Right cardiac atrium (tissue), 5 donors: ENCODE data around the gene KCNK4. TPM values are rescaled to one million over a fixed set of nuclear protein-coding genes. Genes with fewer than 3 reads are reported as not detected.
A peak's percentile ranks its signal among the peaks of the same experiment; 100 is the strongest.

Source experiments
- ATAC-seq, 2 donors: fragments of 200-7000 bp; cut with Tn5 transposase; one replicate each; pipeline versions ENCODE4 v1.8.0 to v1.9.1; 2020; ENCODE audit warnings: moderate library complexity in 2 of 2, mild to moderate bottlenecking in 1 of 2
- DNase-seq, 3 donors: peaks; one replicate each; pipeline ENCODE4 v3.0.0-alpha.2; 2020
- H3K27ac ChIP-seq: one replicate; pipeline ENCODE4 v1.5.1; 2013; ENCODE audit warnings: mild to moderate bottlenecking, low read length, control low read depth, moderate library complexity
- H3K27me3 ChIP-seq: one replicate; pipeline ENCODE4 v1.6.1; 2013; ENCODE audit not compliant: control insufficient read depth, insufficient read depth
- H3K4me1 ChIP-seq: one replicate; pipeline ENCODE4 v1.6.1; 2013; ENCODE audit warnings: low read length; ENCODE audit not compliant: control insufficient read depth, insufficient read depth
- H3K4me3 ChIP-seq: one replicate; pipeline ENCODE4 v1.5.1; 2013; ENCODE audit warnings: low read length, control low read depth
- H3K9me3 ChIP-seq: one replicate; pipeline ENCODE4 v1.6.1; 2013; ENCODE audit warnings: low read length; ENCODE audit not compliant: control insufficient read depth
- WGBS: extraction: QIAGEN DNeasy Blood & Tissue Kit; methylation state at CpG from one replicate; pipeline ENCODE4 v1.1.7; 2013; 5-methylcytosine and 5-hydroxymethylcytosine counted together
- intact Hi-C, 4 donors: fragments of 100-400 bp; cut with DNase I; formaldehyde crosslinking; loops; one replicate each; pipeline versions ENCODE4 v1.11.0 to v1.14.0; 2022 to 2023
- polyA plus RNA-seq: library from polyadenylated mRNA; stranded (reverse); fragments of 200-250 nt; gene quantifications from one replicate; pipeline ENCODE4 v1.2.3, GENCODE V29; 2013
- total RNA-seq, 4 donors: library from RNA; stranded (reverse); fragmentation: NEBNext Ultra II Directional; extraction: Animal tissue kit (Norgen Biotek cat#: 25700); gene quantifications; one replicate each; pipeline ENCODE4 v1.2.1, GENCODE V29; 2021
- donor health status: healthy with polysubstance abuse.
- donor health status: DM: no; HTN: yes; CAD: no.
- donor health status: DM: no; HTN: no; CAD: no.
- donor health status: DM: no; HTN: yes; CAD: no; lungs with severe emphysema.
- donor health status: DM: yes; HTN: yes; CAD: no.

KCNK4 gene
- total and polyA plus RNA-seq, 5 donors, result 0.05 TPM; not detected in 4

DNA sequence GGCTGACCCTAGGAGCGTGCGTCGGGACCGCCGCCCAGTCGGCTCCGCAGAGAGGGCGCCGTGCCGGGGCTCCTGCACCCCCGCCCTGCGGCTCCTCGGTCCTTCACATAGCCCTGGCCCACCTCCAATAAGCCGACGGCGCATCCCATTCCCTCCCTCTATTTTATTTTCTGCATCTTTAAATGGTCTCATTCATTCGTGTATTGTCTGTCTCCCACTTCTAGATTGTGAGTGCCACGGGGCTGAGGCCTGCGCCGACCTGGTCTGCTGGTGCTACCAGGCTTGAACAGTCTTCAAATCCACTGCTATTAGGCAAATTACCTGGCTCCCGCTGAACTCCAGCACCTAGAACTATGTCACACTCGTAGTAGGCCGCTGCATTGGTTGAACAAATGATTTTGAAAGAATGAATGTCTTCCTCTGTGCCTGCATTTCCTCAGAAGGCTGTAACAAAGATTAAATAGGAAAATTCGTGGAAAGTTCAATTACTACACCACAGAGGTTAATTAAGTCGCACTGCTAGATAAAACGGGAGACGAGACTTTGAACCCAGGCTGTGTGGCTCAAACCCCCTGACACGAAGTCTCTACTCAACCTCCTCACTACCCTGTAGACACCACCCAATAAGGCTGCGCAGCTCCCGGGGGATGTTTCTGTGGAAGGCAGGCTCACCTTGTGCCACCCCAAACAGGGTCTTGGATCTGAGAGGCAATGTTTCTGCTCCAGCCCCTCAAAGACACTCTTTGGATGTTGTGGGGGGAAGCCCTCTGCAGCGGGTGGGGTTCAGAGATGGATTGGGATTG is 43.2 kb upstream of the KCNK4 start:
- intact Hi-C loops, result no loop called here
- Histone ChIP-seq H3K27ac (peak overlapping the region; percentile 13), H3K27me3 (no peaks in the 10 kb centered on the region), H3K4me3 (peak overlapping the region; percentile 49), H3K9me3 (no peaks in the 10 kb centered on the region), H3K4me1 (no peaks in the 10 kb centered on the region)
- ATAC-seq (peak; percentile 1 to 2), DNase-seq (peak in 1 of 3 donors; percentile 51)
- WGBS, result 35% methylated on average over 31 of the region's 31 CpGs

DNA sequence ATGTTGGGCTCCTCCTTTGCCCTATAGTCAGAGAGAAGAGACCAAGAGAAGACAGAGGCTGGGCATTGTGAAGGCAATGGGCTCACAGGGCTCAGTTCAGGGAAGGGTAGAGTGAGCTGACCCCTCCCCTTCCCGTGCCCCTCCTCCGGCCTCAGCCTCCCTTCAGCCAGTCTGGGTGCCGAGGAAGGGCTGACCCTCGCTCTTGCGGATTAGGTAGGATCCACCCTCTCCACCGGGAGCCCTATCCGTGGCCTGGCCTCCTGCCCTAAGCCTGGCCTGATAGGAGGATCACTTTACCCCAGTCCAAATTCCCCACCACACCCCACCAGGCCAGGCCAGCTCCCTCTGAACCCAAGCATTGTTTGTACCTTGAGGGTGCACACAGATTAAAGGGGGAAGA is 42.5 kb upstream of the KCNK4 start:
- no peaks in the 10 kb centered on the region for H3K4me1 ChIP-seq

DNA sequence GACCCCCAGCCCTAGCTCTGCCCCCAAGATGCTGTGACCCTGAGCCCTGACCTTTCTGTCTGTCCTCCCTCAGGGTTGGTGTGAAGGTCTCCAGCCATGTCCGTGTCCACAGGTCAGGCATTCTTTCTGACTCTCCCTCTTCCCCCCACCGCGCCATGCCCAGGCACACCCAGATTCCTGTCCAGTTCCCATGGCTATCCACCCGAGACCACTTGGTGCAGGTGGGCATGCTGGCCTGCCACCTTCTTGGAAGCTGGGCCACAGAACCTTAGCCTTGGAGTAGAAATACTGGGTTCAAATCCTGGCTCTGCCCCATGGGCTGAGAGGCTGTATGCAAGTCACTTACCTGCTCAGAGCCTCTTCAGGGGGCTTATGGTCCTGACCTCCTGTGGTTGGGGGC is 42.1 kb upstream of the KCNK4 start:
- intact Hi-C loops, result no loop called here
- H3K9me3 ChIP-seq, result no peaks in the 10 kb centered on the region
- no peaks in the 10 kb centered on the region for H3K27me3 ChIP-seq
- H3K27ac ChIP-seq, result no peak overlapping the region
- WGBS, result 95% methylated on average over 4 of the region's 4 CpGs
- no peaks in the 10 kb centered on the region for H3K4me1 ChIP-seq
- no peak for ATAC-seq
- DNase-seq, result peak in 1 of 3 donors; percentile 55
- H3K4me3 ChIP-seq, result no peak overlapping the region

More for the DNA sequence above, 42.5 kb upstream of the KCNK4 start:
- Histone ChIP-seq H3K27me3 (no peaks in the 10 kb centered on the region), H3K9me3 (no peaks in the 10 kb centered on the region), H3K27ac (no peak overlapping the region), H3K4me3 (no peak overlapping the region)
- no peak for ATAC-seq
- peak in 2 of 3 donors; percentile 23 to 56 for DNase-seq
- 72% methylated on average over 7 of the region's 7 CpGs for WGBS
- intact Hi-C loops, result no loop called here

DNA sequence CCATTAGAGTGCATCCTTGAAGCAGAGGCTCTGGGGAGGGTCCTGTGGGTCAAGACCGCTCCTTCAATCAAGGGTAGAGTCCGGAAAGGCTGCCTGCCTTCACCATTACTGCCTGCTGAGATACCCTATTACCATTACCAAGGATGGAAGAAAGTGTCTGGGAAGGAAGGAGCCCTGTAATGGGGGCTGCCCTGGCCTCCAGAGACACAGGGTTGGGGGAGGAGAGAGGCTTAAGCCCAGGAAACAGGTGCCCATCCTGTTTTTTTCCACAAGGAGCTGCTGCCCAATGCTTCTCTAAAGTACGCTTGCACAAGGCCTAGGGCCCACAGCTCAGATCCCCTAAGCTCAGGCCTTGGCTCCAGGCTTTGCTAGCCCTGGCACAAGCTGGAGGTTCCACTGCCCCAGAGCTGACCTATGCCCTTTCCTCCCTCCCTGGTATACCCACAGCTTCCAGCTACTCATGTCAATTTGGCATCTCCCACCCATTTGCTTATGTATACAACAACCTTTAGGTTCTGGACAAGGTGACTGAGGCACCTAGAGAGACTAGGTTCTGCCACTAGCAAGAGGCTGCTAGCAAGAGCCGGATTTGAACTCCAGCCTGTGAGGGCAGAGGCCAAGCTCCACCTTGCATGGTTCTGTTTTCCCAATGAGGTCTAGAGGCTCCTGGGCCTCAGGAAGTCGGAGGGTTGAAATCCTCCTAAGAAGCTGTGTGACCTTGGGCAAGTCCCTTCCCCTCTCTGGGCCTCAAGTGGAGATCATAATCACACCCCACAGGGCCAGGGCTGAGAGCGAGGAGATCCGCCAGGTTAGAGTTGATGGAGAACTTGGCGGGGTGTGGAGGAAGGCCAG is 41.3 kb upstream of the KCNK4 start:
- intact Hi-C loops, result loop anchor here in 1 of 4 donors (2.0 kb wide), 1 partner anchor 43 kb away; the partner anchor contains the start of gene FERMT3
- H3K4me1 ChIP-seq, result no peaks in the 10 kb centered on the region
- no peaks in the 10 kb centered on the region for H3K9me3 ChIP-seq
- H3K27ac ChIP-seq, result no peak overlapping the region
- ATAC-seq (no peak), DNase-seq (no peak)
- no peaks in the 10 kb centered on the region for H3K27me3 ChIP-seq
- WGBS, result 88% methylated on average over 8 of the region's 8 CpGs
- H3K4me3 ChIP-seq, result no peak overlapping the region

DNA sequence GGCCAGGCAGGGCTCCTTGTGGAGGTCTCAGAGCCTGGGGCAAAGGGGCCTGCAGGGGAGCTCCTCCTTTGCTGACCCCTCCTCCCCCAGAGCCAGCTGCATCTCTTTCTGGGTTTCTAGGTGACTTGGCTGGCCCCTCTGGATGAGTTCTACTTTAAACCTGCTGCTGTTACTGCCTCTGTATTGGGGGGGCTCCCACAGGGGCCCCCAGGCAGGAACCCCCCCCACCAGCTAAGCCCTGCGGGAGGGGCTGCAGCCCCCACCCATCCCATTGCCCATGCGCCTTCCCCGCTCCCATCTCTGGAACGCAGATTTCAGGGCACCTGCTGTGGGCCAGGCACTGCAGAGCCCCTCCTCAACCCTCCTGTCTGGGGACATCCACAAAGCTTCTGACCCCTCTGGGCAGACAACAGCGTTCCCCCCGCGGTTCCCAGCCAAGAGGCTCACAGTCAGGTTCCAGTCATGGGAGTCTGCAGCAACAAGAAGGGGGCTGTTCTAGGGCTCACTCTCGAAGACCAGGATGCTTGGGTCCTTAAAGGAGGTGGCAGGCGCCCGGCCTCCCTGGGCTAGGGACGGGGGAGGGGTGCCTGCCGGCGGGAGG is 40.6 kb upstream of the KCNK4 start:
- DNase-seq, result peak in 2 of 3 donors; percentile 55 to 63
- H3K4me1 ChIP-seq, result no peaks in the 10 kb centered on the region
- no peaks in the 10 kb centered on the region for H3K27me3 ChIP-seq
- 22% methylated on average over 13 of the region's 13 CpGs for WGBS
- H3K4me3 ChIP-seq, result no peak overlapping the region
- no peak overlapping the region for H3K27ac ChIP-seq
- ATAC-seq, result no peak
- intact Hi-C loops, result loop anchor here in 1 of 4 donors (2.0 kb wide), 1 partner anchor 44 kb away; the partner anchor contains the start of gene FERMT3
- H3K9me3 ChIP-seq, result no peaks in the 10 kb centered on the region

DNA sequence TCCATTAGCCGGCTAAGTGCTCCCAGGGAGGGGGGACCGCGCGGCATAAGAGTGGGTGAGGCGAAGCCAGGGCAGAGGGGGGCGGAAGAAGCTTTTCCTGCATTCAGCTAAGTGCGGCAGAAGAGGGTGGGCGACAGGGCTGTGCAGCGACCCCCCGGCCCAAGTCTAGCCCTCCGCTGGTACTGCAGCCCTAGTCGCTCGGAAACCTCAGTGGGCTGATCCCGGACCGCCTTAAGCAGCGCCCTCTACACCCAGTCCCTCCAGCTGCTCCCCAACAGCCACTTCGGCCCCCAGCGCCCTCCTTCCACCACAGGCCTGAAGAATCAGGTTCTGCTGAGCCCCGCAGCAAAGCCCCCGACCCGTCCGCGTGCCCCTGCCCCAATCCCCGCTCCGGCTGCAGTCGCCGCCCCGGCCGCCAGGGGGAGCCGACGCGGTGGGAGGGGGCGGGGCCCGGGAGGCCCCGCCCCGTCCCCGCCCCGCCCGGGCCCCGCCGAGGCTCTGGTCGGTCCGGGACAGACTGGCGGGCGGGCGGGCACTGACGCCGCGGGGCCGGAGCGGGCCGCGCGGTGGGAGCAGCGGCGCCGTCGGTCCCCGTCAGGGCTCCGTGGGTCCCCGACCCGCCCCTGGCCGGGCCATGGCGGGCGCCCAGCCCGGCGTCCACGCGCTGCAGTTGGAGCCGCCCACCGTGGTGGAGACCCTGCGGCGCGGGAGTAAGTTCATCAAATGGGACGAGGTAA is 39.9 kb upstream of the KCNK4 start, which contains the start of gene PLCB3:
PLCB3 (plus strand) TSS at position 515 of the 737 bp plus-strand sequence; CDS start at position 635, 120 bp downstream.
- H3K27ac ChIP-seq, result peak within 1 kb of the TSS; percentile 27
- under 1% methylated on average over 75 of the region's 75 CpGs for WGBS
- intact Hi-C loops, result loop anchor here in 1 of 4 donors (2.0 kb wide), 1 partner anchor 44 kb away; the partner anchor contains the start of gene FERMT3
- DNase-seq (peak; percentile 57 to 86 (median 85)), ATAC-seq (peak; percentile 44 to 59)
- no peaks in the 10 kb centered on the region for H3K27me3 ChIP-seq
- no peaks in the 10 kb centered on the region for H3K9me3 ChIP-seq
- peak within 1 kb of the TSS; percentile 83 for H3K4me3 ChIP-seq
- no peaks in the 10 kb centered on the region for H3K4me1 ChIP-seq

DNA sequence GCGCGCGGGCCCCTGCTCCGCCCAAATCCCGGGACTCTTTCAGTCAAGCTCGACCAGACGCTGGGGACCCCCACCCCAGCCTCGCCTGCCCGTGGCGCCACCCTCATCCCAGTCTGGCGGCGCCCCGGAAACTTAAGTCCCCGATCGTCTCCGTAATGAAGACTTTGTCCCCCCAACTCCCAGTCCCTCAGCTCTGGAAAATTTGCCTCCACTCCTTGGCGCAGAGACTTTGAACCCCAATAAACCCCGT is 39.4 kb upstream of the KCNK4 start:
- no peaks in the 10 kb centered on the region for H3K9me3 ChIP-seq
- peak overlapping the region; percentile 27 for H3K27ac ChIP-seq
- DNase-seq (no peak), ATAC-seq (no peak)
- peak overlapping the region; percentile 83 for H3K4me3 ChIP-seq
- WGBS, result under 1% methylated on average over 18 of the region's 18 CpGs
- no peaks in the 10 kb centered on the region for H3K4me1 ChIP-seq
- intact Hi-C loops, result loop anchor here in 1 of 4 donors (2.0 kb wide), 1 partner anchor 45 kb away; the partner anchor contains the start of gene FERMT3
- H3K27me3 ChIP-seq, result no peaks in the 10 kb centered on the region

DNA sequence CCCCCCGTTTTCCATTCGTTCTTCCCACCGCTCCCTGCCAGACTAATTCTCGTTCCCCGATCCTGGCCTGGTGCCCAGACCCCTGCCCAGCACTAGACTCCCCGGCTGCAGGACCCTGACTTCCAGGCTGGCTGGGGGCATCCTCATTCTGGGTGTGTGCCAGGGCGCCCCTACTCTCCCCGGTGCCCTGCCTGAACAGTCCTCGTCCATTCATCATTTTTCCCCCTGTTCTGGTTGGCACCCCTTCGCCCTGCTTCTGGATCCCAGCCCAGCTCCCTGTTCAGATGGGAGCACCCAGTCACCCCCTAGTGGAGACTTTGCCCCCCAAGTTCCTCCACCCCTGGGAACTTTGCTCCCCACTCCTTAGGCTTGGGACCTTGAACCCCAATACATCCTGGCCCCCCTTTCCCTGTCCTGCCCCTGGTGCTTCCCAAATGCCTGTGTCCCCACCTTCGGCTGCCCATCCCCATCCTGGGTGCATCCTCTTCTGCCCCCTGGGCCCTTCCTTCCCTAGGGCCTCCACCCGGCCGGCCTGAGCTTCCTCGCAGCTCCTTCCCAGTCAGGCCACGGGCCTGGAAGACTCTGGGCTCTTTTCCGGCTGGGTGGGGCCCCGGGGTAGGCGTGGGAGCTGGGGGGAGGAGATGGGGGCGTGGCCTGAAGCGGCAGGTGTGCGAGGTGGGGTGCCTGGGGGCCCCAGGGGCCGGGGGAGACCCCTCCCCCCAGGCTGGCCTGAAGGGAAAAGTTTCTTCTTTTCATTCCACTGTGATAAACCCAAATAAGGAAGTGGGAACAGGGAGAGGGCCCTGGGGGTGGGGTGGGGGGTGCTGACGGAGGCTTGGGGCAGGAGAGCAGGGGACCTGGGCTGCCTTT is 38.9 kb upstream of the KCNK4 start:
- Histone ChIP-seq H3K4me3 (peak overlapping the region; percentile 83), H3K27me3 (no peaks in the 10 kb centered on the region), H3K27ac (peak overlapping the region; percentile 27), H3K9me3 (no peaks in the 10 kb centered on the region), H3K4me1 (no peaks in the 10 kb centered on the region)
- intact Hi-C loops, result no loop called here
- DNase-seq, result peak; percentile 76 to 87 (median 85)
- whole genome bisulfite sequencing, result 9% methylated on average over 23 of the region's 23 CpGs
- ATAC-seq, result peak; percentile 17 to 48

DNA sequence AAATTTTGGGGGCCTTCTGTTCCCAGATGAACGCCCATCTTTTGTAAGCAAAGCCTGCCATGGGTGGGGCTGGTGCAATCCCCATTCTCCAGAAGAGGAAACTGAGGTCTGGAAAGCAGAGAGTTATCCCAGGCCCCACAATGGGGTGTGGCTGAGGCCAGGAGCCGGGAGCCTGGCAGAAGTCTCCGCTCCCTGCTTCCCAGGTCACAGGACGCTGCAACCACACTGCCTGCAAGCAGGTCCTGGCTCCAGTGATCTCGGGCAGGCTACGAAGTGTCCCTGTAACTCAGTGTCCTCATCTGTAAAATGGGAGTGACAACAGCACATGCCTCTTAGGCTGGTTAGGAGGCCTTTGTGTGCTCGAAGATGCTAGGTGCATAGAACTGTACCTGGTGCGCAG is 38.1 kb upstream of the KCNK4 start:
- WGBS, result 77% methylated on average over 8 of the region's 8 CpGs
- H3K4me1 ChIP-seq, result no peaks in the 10 kb centered on the region
- DNase-seq, result no peak
- intact Hi-C loops, result no loop called here
- no peaks in the 10 kb centered on the region for H3K27me3 ChIP-seq
- no peak overlapping the region for H3K27ac ChIP-seq
- ATAC-seq, result no peak
- H3K9me3 ChIP-seq, result no peaks in the 10 kb centered on the region
- H3K4me3 ChIP-seq, result no peak overlapping the region
